Spleen (tissue), 11 donors: ENCODE data around the gene FAM219B. TPM values are rescaled to one million over a fixed set of nuclear protein-coding genes. Genes with fewer than 3 reads are reported as not detected.

Source experiments
- DNase-seq: peaks from one replicate; pipeline ENCODE4 v3.0.0-alpha.2; 2020
- H3K27ac ChIP-seq, 8 donors: fragments of 200-600 bp; sonication (generic) in 7 of 8; 1 replicate in 4 of 8; 2 replicates in 4 of 8; pipeline versions ENCODE4 v1.5.0 to v1.8.0; 2016 to 2021; ENCODE audit warnings: inconsistent platforms in 4 of 8, mild to moderate bottlenecking in 4 of 8, moderate library complexity in 1 of 8
- H3K27me3 ChIP-seq, 7 donors: fragments of 200-600 bp; sonication (generic) in 6 of 7; replicated peaks in 1 of 7; 1 replicate in 4 of 7; 2 replicates in 3 of 7; pipeline versions ENCODE4 v1.5.0 to v1.8.0; 2016 to 2021; ENCODE audit warnings: inconsistent platforms in 3 of 7, mild to moderate bottlenecking in 1 of 7
- H3K36me3 ChIP-seq, 6 donors: fragments of 200-600 bp; sonication (generic) in 5 of 6; 1 replicate in 4 of 6; 2 replicates in 2 of 6; pipeline versions ENCODE4 v1.5.0 to v1.8.0; 2016 to 2021; ENCODE audit warnings: inconsistent platforms in 2 of 6
- H3K4me1 ChIP-seq, 6 donors: fragments of 200-600 bp; sonication (generic) in 5 of 6; 1 replicate in 3 of 6; 2 replicates in 3 of 6; pipeline versions ENCODE4 v1.5.0 to v1.8.0; 2016 to 2021; ENCODE audit warnings: inconsistent platforms in 3 of 6
- H3K4me3 ChIP-seq, 8 donors: fragments of 200-600 bp; sonication (generic) in 7 of 8; 1 replicate in 4 of 8; 2 replicates in 4 of 8; pipeline versions ENCODE4 v1.5.0 to v1.8.0; 2016 to 2021; ENCODE audit warnings: inconsistent platforms in 4 of 8, mild to moderate bottlenecking in 4 of 8, moderate library complexity in 2 of 8
- H3K9me3 ChIP-seq, 8 donors: fragments of 200-600 bp; sonication (generic) in 7 of 8; 1 replicate in 4 of 8; 2 replicates in 4 of 8; pipeline versions ENCODE4 v1.5.0 to v1.8.0; 2016 to 2021; ENCODE audit warnings: inconsistent platforms in 4 of 8
- POLR2A ChIP-seq, 3 donors: fragments of 450-650 bp; IDR thresholded peaks; one replicate each; pipeline ENCODE4 v1.5.1; 2017; ENCODE audit warnings: antibody characterized with exemption in 3 of 3, mild to moderate bottlenecking in 1 of 3
- POLR2AphosphoS5 ChIP-seq, 3 donors: sonication (generic); formaldehyde crosslinking; IDR thresholded peaks; one replicate each; pipeline ENCODE4 v1.5.1; 2017; ENCODE audit warnings: antibody characterized with exemption in 3 of 3
- WGBS, 5 donors: extraction: QIAGEN DNeasy Blood & Tissue Kit in 3 of 5; methylation state at CpG; one replicate each; pipeline versions ENCODE4 v1.1.5 to v1.1.7; 2013 to 2018; 5-methylcytosine and 5-hydroxymethylcytosine counted together
- intact Hi-C: fragments of 100-400 bp; cut with DNase I; formaldehyde crosslinking; loops from one replicate; pipeline ENCODE4 v1.15.0; 2023; ENCODE audit warnings: low total_unique reads
- polyA plus RNA-seq, 3 donors: library from polyadenylated mRNA; stranded (reverse); fragments of 200-250 nt; gene quantifications; one replicate each; pipeline ENCODE4 v1.2.1, GENCODE V29; 2013
- total RNA-seq, 7 donors: library from RNA; depleted of rRNA in 3 of 7; stranded (reverse); fragments of >200 nt in 3 of 7; fragmentation: NEBNext Ultra II Directional in 4 of 7; extraction: Animal tissue kit (Norgen Biotek cat#: 25700) in 4 of 7; gene quantifications; one replicate each; pipeline versions ENCODE4 v1.1.0 to v1.2.1, GENCODE V29; 2016 to 2021
- TF ChIP-seq, protein P1 (sequence below), 11 experiments: fragments of 200-600 bp in 7 of 11; fragments of 450-650 bp in 4 of 11; sonication (generic) in 4 of 11; IDR thresholded peaks in 8 of 11; conservative IDR thresholded peaks in 3 of 11; 1 replicate in 7 of 11; 2 replicates in 4 of 11; pipeline versions ENCODE4 v1.4.0 to v1.8.0; 2016 to 2021; ENCODE audit warnings: antibody characterized with exemption in 11 of 11, inconsistent platforms in 4 of 11, mild to moderate bottlenecking in 1 of 11
- donor health status: healthy with polysubstance abuse.
- donor health status: DM: no; HTN: no; CAD: no; lungs with moderate emphysema.
- donor health status: DM: no; HTN: no; CAD: no.
- donor health status: Bipolar disorder and iron deficiency.
- donor health status: healthy.
- donor health status: DM: no; HTN: no; CAD: no.
- donor health status: DM: yes; HTN: yes; CAD: no.

Gene FAM219B
- total and polyA plus RNA-seq, 10 donors, result 18.6 to 103 (median 69.1) TPM

- Histone ChIP-seq H3K9me3 (no peaks in the 10 kb centered on the region), H3K4me1 (peaks cover 32 to 98% (median 71%) of the 10 kb centered on the region in 6 donors), H3K27ac (peak overlapping the region in 5 of 8 donors; percentile 8 to 98 (median 36)), H3K4me3 (no peak overlapping the region), H3K36me3 (peaks cover 0 to 42% (median 0%) of the 10 kb centered on the region in 6 donors), H3K27me3 (no peaks in the 10 kb centered on the region)
- intact Hi-C loops, result no loop called here
- TF ChIP-seq, protein P1, sequence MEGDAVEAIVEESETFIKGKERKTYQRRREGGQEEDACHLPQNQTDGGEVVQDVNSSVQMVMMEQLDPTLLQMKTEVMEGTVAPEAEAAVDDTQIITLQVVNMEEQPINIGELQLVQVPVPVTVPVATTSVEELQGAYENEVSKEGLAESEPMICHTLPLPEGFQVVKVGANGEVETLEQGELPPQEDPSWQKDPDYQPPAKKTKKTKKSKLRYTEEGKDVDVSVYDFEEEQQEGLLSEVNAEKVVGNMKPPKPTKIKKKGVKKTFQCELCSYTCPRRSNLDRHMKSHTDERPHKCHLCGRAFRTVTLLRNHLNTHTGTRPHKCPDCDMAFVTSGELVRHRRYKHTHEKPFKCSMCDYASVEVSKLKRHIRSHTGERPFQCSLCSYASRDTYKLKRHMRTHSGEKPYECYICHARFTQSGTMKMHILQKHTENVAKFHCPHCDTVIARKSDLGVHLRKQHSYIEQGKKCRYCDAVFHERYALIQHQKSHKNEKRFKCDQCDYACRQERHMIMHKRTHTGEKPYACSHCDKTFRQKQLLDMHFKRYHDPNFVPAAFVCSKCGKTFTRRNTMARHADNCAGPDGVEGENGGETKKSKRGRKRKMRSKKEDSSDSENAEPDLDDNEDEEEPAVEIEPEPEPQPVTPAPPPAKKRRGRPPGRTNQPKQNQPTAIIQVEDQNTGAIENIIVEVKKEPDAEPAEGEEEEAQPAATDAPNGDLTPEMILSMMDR (IDR thresholded peaks at IDR 0.05 in 8 of 11, conservative IDR thresholded peaks at IDR 0.05 in 3 of 11), result no peak
- no peak for TF ChIP-seq POLR2A (IDR thresholded peaks at IDR 0.05)
- no peak for TF ChIP-seq POLR2AphosphoS5 (IDR thresholded peaks at IDR 0.05)
- no peak for DNase-seq
- WGBS, 5 donors, result 72 to 80% (median 73%) methylated on average over 11 of the region's 11 CpGs
Observed at GRCh38 chr15:74863239-74864056, 43.2 kb downstream of the FAM219B start.

- no peaks in the 10 kb centered on the region for H3K27me3 ChIP-seq
- peaks cover 25 to 76% (median 54%) of the 10 kb centered on the region in 6 donors for H3K4me1 ChIP-seq
- DNase-seq, result no peak
- no peak overlapping the region for H3K4me3 ChIP-seq
- H3K9me3 ChIP-seq, result no peaks in the 10 kb centered on the region
- intact Hi-C loops, result no loop called here
- WGBS, 5 donors, result 57 to 78% (median 70%) methylated on average over 4 of the region's 4 CpGs
- H3K36me3 ChIP-seq, result peaks cover under 1 to 62% (median 13%) of the 10 kb centered on the region in 6 donors
- TF ChIP-seq POLR2AphosphoS5 (IDR thresholded peaks at IDR 0.05), result no peak
- TF ChIP-seq, protein P1 (IDR thresholded peaks at IDR 0.05 in 8 of 11, conservative IDR thresholded peaks at IDR 0.05 in 3 of 11), result no peak
- no peak for TF ChIP-seq POLR2A (IDR thresholded peaks at IDR 0.05)
- H3K27ac ChIP-seq, result peak overlapping the region in 5 of 8 donors; percentile 12 to 57 (median 32)
Observed at GRCh38 chr15:74858369-74858740, 48.3 kb downstream of the FAM219B start.

- H3K4me1 ChIP-seq, result peaks cover 25 to 71% (median 49%) of the 10 kb centered on the region in 6 donors
- 59 to 64% (median 60%) methylated on average over 7 to 9 of the region's 9 CpGs for WGBS, 5 donors
- intact Hi-C loops, result no loop called here
Observed at GRCh38 chr15:74857671-74858368, 48.8 kb downstream of the FAM219B start.

More at GRCh38 chr15:74857671-74858368, 48.8 kb downstream of the FAM219B start:
- Histone ChIP-seq H3K4me3 (no peak overlapping the region), H3K27me3 (no peaks in the 10 kb centered on the region), H3K27ac (peak overlapping the region in 6 of 8 donors; percentile 10 to 57 (median 34)), H3K9me3 (no peaks in the 10 kb centered on the region), H3K36me3 (peaks cover 5 to 62% (median 18%) of the 10 kb centered on the region in 6 donors)
- TF ChIP-seq, protein P1 (IDR thresholded peaks at IDR 0.05 in 8 of 11, conservative IDR thresholded peaks at IDR 0.05 in 3 of 11), result no peak
- no peak for TF ChIP-seq POLR2A (IDR thresholded peaks at IDR 0.05)
- no peak for TF ChIP-seq POLR2AphosphoS5 (IDR thresholded peaks at IDR 0.05)
- no peak for DNase-seq
